GM12872 (cell line): Measurements from ENCODE around the gene IL11.

Experiments used
- TF ChIP-seq, protein P1 (sequence below): IDR thresholded peaks from 3 replicates; pipeline ENCODE4 v1.5.1; 2011; ENCODE audit warnings: low read depth, mild to moderate bottlenecking, low read length, moderate library complexity; ENCODE audit not compliant: insufficient read depth

Gene IL11

DNA sequence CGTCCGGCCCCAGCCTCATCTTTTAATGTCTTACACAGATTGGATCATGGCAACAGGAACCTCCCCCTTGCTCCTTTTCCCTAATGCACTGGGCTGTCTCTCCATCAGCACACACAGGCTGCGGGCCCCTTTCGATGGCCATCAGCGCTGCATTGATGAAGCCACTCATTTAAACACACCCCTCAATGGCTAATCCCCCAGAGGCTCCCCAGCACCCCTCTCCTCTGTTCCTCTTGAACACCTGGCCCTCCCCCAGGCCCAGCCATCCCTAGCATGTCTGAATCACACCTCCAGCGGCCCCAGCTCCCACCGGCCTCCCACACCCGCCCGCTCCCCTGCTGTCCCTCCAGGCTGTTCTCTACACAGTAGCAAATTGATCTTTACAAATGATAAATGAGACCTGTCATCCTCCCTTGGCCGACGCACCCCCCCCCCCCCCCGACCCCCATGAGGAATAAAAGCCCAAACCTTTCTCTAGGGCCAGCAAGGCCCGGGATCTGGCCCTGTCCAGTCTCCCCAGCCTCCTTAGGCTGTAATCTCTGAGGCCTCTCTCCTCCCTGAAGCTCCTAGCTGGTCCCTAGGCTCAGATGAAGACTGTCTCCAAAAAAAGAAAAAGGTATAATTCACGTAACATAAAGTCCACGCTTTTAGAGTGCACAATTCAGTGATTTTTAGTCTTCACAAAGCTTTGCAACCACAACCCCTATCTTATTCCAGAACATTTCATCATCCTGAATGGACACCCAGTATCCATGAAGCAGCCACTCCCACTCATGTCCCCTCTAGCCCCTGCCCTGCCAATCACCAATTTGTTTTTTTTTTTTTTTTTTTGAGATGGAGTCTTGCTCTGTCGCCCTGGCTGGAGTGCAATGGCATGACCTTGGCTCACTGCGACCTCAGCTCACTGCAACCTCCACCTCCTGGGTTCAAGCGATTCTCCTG is 22.8 kb upstream of the IL11 start:
- TF ChIP-seq, protein P1, sequence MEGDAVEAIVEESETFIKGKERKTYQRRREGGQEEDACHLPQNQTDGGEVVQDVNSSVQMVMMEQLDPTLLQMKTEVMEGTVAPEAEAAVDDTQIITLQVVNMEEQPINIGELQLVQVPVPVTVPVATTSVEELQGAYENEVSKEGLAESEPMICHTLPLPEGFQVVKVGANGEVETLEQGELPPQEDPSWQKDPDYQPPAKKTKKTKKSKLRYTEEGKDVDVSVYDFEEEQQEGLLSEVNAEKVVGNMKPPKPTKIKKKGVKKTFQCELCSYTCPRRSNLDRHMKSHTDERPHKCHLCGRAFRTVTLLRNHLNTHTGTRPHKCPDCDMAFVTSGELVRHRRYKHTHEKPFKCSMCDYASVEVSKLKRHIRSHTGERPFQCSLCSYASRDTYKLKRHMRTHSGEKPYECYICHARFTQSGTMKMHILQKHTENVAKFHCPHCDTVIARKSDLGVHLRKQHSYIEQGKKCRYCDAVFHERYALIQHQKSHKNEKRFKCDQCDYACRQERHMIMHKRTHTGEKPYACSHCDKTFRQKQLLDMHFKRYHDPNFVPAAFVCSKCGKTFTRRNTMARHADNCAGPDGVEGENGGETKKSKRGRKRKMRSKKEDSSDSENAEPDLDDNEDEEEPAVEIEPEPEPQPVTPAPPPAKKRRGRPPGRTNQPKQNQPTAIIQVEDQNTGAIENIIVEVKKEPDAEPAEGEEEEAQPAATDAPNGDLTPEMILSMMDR = no peak

DNA sequence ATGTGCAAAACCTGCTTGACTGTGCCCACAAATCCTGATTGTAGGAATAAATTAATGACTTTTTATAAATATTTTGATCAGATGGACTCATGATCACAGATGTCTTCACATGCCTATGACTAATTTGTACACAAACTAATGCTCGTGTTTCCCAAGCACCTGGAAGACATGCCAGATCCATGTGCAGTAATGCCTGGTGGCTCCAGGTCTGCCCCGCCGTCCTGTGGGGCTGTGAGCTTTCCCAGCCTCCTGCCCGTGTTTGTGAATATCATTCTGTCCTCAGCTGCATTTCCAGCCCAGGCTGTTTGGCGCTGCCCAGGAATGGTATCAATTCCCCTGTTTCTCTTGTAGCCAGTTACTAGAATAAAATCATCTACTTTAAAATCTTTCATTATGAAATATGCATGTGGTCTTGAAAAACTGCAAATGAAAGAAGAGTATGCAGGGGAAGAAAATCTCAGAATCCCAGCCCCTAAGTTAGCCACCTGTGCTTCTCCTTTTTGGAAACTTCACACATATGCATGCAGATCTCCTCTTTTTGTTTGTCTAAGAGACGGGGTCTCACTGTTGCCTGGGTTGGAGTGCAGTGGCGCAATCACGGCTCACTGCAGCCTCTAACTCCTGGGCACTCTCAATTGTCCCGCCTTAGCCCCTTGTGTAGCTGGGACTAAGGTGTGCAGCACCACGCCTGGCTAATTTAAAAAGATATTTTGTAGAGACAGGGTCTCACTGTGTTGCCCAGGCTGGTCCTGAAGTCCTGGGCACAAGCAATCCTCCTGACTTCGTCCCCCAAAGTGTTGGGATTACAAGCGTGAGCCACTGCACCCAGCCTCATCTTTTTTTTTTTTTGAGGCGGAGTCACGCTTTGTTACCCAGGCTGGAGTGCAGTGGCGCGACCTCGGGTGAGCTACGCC is 21.7 kb upstream of the IL11 start:
- TF ChIP-seq, protein P1 = no peak

DNA sequence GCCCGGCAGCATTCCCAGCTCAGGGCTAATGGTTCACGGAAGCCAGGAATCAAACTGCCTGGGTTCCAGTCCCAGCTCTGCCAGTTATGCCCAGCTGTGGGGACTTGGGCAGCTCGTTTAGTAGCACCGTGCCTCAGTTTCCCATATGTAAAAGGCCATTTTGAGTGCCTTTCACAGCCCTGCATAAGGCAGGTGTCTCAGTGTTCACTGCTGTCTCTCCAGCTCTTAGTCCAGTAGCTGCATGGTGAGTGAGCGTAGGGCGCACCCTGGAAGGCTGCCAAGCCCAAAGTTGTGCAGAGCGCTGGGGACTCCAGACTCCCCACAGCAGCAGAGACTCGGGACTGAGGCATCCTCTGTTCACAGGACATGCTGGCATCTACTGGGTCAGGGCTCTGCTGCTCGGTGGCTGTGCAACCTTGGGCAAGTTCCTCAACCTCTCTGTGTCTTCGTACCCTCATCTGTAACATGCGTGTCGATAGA is 21.0 kb upstream of the IL11 start:
- TF ChIP-seq, protein P1 = no peak

DNA sequence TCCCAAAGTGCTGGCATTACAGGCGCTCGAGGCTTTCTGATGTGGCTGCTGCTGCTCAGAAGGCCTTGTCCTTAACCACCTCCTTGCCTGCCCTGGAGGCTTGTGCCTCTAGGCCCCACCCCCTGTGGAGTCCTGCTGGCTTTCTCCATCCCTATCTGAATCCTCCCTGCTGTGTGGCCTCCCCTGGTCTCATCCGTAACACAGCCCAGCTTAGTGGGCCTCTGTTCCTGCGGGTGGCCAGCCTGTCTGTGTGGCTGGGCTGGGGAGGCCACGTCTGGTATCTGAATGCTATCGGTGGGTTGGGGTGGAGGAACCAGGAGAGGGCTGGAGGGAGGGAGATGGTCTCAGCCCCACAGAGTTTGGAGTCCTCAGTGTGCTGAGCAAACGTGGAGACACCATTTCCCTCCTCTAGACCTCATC is 20.2 kb upstream of the IL11 start:
- TF ChIP-seq, protein P1 = no peak

DNA sequence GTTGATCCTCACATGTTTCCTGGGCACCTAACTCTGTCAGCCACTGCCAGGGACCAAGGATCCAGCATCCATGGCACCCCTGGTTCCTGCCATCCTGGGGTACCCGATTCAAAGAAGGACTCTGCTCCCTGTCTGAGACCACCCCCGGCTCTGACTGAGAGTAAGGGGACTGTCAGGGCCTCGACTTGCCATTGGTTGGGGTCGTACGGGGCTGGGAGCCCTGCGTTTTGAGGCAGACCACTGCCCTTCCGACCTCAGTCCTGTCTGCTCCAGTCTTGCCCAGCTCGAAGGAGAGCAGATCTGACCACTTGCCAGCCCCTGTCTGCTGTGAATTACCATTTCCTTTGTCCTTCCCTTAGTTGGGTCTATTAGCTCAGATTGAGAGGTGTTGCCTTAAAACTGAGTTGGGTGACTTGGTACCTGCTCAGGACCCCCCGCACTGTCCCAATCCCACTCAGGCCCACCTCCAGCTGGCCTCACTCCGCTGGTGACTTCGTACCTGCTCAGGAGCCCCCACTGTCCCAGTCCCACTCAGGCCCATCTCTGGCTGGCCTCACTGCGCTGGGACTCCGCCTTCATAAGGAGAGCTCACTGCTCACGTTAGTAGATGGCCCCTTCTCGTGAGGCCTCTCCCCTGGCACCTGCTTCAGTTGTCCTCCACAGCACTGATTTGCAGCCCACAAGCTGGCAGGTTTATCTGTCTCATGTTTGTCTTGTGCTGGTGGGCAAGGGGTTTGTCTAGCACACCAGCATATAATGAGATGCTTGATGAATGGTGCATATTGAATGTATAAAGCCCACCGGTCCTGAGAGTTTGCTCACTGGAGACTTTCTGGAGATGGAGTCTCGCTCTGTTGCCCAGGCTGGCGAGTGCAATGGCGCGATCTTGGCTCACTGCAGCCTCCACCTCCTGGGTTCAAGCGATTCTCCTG is 19.4 kb upstream of the IL11 start:
- TF ChIP-seq, protein P1 = no peak

DNA sequence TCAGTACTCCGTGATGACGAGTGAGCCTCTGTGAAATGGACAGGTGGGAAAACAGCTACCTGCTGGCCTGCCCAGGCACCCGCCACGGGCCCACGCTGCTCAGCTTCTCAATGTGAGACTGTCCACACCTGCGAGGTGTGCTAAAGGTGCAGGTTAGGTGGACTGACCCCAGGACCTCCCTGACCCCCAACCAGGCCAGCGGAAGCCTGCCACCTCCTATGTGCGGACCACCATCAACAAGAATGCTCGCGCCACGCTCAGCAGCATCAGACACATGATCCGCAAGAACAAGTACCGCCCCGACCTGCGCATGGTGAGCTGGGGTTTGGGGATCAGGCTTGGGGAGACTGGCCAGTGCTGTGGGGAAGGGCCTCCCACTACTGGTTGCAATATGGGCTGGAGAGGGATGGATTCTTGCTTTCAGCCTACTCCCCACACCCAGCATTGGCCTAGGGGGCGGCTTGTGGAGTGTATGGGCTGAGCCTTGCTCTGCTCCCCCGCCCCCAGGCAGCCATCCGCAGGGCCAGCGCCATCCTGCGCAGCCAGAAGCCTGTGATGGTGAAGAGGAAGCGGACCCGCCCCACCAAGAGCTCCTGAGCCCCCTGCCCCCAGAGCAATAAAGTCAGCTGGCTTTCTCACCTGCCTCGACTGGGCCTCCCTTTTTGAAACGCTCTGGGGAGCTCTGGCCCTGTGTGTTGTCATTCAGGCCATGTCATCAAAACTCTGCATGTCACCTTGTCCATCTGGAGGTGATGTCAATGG is 17.7 kb upstream of the IL11 start:
- TF ChIP-seq, protein P1 = no peak
